NB4 (cell line): ENCODE measurements around the gene MAN1A2.

Experiments
- CTCF ChIP-seq: IDR thresholded peaks from one replicate; pipeline ENCODE4 v1.5.1; 2012; ENCODE audit warnings: low read depth, low read length
- MAX ChIP-seq: IDR thresholded peaks from 2 replicates; pipeline ENCODE4 v1.6.1; 2011; ENCODE audit warnings: low read depth, low read length
- POLR2A ChIP-seq: IDR thresholded peaks from 2 replicates; pipeline ENCODE4 v1.6.1; 2011; ENCODE audit warnings: mild to moderate bottlenecking; ENCODE audit not compliant: insufficient read length; ENCODE audit errors: extremely low read depth

- TF ChIP-seq CTCF (no peak), POLR2A (no peak), MAX (no peak)
Observed at GRCh38 chr1:117495068-117495467, 127.8 kb downstream of the MAN1A2 start.
